Gastroesophageal sphincter (tissue), 4 donors: Measurements from ENCODE around the gene WDR88. TPM values are rescaled to one million over a fixed set of nuclear protein-coding genes. Genes with fewer than 3 reads are reported as not detected.
"Not testable (repeated sequence)": the region's sequence is repeated elsewhere in the genome, so short reads cannot be mapped to it uniquely, and the experiment has no call there.

Experiments
- ATAC-seq: fragments of 150-250 bp; one replicate; pipeline ENCODE4 v1.9.1; 2016; ENCODE audit warnings: mild to moderate bottlenecking, moderate library complexity
- H3K27ac ChIP-seq, 4 donors: fragments of 200-600 bp; sonication (generic) in 3 of 4; 1 replicate in 3 of 4; 2 replicates in 1 of 4; pipeline ENCODE4 v1.5.1; 2016 to 2019
- H3K27me3 ChIP-seq: fragments of 200-600 bp; sonication (generic); one replicate; pipeline ENCODE4 v1.5.1; 2019
- H3K36me3 ChIP-seq, 2 donors: fragments of 200-600 bp; sonication (generic); one replicate each; pipeline ENCODE4 v1.5.1; 2019; ENCODE audit warnings: control low read depth in 1 of 2
- H3K4me1 ChIP-seq, 3 donors: fragments of 200-600 bp; sonication (generic); 1 replicate in 2 of 3; 2 replicates in 1 of 3; pipeline ENCODE4 v1.5.1; 2016 to 2019; ENCODE audit warnings: control low read depth in 2 of 3
- H3K4me3 ChIP-seq, 2 donors: fragments of 200-600 bp; sonication (generic); one replicate each; pipeline ENCODE4 v1.5.1; 2019; ENCODE audit warnings: mild to moderate bottlenecking in 1 of 2, moderate library complexity in 1 of 2
- H3K9me3 ChIP-seq, 3 donors: fragments of 200-600 bp; sonication (generic); one replicate each; pipeline ENCODE4 v1.5.1; 2017 to 2019; ENCODE audit warnings: control low read depth in 2 of 3
- EP300 ChIP-seq: sonication (generic); formaldehyde crosslinking; IDR thresholded peaks from one replicate; pipeline ENCODE4 v1.6.1; 2017; ENCODE audit warnings: antibody characterized with exemption, mild to moderate bottlenecking
- POLR2A ChIP-seq, 2 donors: fragments of 450-650 bp; IDR thresholded peaks; one replicate each; pipeline ENCODE4 v1.6.1; 2017; ENCODE audit warnings: antibody characterized with exemption in 2 of 2, mild to moderate bottlenecking in 2 of 2, moderate library complexity in 1 of 2
- POLR2AphosphoS5 ChIP-seq: sonication (generic); formaldehyde crosslinking; IDR thresholded peaks from one replicate; pipeline ENCODE4 v1.6.1; 2017; ENCODE audit warnings: antibody characterized with exemption
- WGBS, 2 donors: methylation state at CpG; one replicate each; pipeline ENCODE4 v1.1.5; 2018; ENCODE audit warnings: low coverage in 1 of 2; 5-methylcytosine and 5-hydroxymethylcytosine counted together
- total RNA-seq, 4 donors: library from RNA; depleted of rRNA; stranded (reverse); fragments of >200 nt; gene quantifications; one replicate each; pipeline ENCODE4 v1.1.0, GENCODE V29; 2016
- TF ChIP-seq, protein P1 (sequence below), 4 experiments: fragments of 200-600 bp in 2 of 4; fragments of 450-650 bp in 2 of 4; sonication (generic) in 1 of 4; IDR thresholded peaks; one replicate each; pipeline ENCODE4 v1.5.1; 2017 to 2019; ENCODE audit warnings: antibody characterized with exemption in 4 of 4, mild to moderate bottlenecking in 2 of 4, moderate library complexity in 2 of 4

The WDR88 gene
- total RNA-seq, 4 donors from 2014 or later = not detected

DNA sequence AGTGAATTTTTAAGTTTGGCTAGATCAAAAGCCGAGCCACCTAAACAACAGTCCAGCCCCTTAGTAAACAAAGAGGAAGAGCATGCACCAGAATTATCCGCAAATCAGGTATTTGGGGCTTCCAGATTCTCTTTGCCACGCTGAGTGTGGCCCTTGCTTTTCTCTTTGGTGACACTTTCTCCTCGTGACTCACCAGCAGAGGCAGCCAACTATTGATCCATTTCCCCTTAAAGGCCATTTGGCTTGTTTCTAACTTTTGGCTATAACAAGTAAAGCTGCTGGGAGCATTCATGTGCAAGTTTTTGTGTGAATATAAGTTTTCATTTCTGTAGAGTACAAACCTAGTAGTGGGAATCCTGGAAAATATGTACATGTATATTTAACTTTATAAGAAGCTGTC lies 17.6 kb upstream of the WDR88 start:
- Histone ChIP-seq H3K27me3 (no peaks in the 10 kb centered on the region), H3K4me1 (no peaks in the 10 kb centered on the region), H3K4me3 (no peak overlapping the region), H3K36me3 (peaks cover 0 to 100% of the 10 kb centered on the region in 2 donors), H3K9me3 (no peaks in the 10 kb centered on the region), H3K27ac (no peak overlapping the region)
- no peak for TF ChIP-seq EP300
- TF ChIP-seq POLR2AphosphoS5 = no peak
- TF ChIP-seq, protein P1, sequence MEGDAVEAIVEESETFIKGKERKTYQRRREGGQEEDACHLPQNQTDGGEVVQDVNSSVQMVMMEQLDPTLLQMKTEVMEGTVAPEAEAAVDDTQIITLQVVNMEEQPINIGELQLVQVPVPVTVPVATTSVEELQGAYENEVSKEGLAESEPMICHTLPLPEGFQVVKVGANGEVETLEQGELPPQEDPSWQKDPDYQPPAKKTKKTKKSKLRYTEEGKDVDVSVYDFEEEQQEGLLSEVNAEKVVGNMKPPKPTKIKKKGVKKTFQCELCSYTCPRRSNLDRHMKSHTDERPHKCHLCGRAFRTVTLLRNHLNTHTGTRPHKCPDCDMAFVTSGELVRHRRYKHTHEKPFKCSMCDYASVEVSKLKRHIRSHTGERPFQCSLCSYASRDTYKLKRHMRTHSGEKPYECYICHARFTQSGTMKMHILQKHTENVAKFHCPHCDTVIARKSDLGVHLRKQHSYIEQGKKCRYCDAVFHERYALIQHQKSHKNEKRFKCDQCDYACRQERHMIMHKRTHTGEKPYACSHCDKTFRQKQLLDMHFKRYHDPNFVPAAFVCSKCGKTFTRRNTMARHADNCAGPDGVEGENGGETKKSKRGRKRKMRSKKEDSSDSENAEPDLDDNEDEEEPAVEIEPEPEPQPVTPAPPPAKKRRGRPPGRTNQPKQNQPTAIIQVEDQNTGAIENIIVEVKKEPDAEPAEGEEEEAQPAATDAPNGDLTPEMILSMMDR (IDR thresholded peaks at IDR 0.05) = no peak
- TF ChIP-seq POLR2A (IDR thresholded peaks at IDR 0.05) = no peak
- 69 to 74% methylated on average over 3 to 4 of the region's 4 CpGs for WGBS, 2 donors
- ATAC-seq = no peak

DNA sequence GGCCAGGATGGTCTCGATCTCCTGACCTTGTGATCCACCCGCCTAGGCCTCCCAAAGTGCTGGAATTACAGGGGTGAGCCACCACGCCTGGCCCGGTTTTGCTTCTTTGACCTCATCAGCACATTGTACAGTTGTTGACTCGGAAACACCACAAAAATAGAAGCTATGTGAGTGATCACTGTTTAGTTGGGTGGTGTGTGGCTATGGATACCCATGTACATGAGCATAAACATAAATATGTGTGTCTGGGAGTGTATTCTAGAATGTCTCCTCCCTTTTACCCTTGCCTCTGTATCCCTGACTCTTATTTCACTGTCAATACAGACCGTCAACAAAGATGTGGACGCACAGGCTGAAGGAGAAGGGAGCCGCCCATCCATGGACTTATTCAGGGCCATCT lies 14.4 kb upstream of the WDR88 start:
- H3K4me3 ChIP-seq = no peak overlapping the region
- H3K27me3 ChIP-seq = no peaks in the 10 kb centered on the region
- no peaks in the 10 kb centered on the region for H3K9me3 ChIP-seq
- 83 to 88% methylated on average over 2 to 8 of the region's 8 CpGs for WGBS, 2 donors
- H3K36me3 ChIP-seq = peaks cover 0 to 95% of the 10 kb centered on the region in 2 donors
- TF ChIP-seq EP300 (no peak), POLR2AphosphoS5 (no peak), POLR2A (IDR thresholded peaks at IDR 0.05) (no peak)
- TF ChIP-seq, protein P1 (IDR thresholded peaks at IDR 0.05) = no peak
- ATAC-seq = no peak
- H3K4me1 ChIP-seq = no peaks in the 10 kb centered on the region
- H3K27ac ChIP-seq = no peak overlapping the region

DNA sequence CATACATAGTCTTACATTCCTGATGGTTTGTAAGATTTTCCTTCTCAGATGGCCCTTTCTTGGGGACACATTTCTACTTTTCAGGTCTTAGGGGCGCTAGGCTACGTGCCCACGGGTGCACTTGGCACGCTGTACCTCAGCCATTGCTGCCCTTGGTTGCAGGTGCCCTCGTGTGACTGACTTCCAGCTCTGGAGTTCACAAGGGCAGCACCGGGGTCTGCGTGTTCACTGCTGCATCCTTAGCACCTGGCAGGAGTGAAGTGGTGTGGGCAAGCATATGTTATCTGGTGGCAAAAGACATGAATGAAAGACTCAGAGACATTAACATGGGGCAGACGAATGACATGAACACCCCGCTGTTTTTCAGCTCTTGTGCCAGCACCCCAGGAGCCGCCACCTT lies 13.3 kb upstream of the WDR88 start:
- H3K4me1 ChIP-seq = no peaks in the 10 kb centered on the region
- no peaks in the 10 kb centered on the region for H3K27me3 ChIP-seq
- 91 to 100% methylated on average over 2 to 6 of the region's 10 CpGs for WGBS, 2 donors
- H3K27ac ChIP-seq = no peak overlapping the region
- peaks cover 0 to 95% of the 10 kb centered on the region in 2 donors for H3K36me3 ChIP-seq
- ATAC-seq = no peak
- no peaks in the 10 kb centered on the region for H3K9me3 ChIP-seq
- TF ChIP-seq, protein P1 (IDR thresholded peaks at IDR 0.05) = no peak
- TF ChIP-seq EP300 (no peak), POLR2AphosphoS5 (no peak), POLR2A (IDR thresholded peaks at IDR 0.05) (no peak)
- H3K4me3 ChIP-seq = no peak overlapping the region

DNA sequence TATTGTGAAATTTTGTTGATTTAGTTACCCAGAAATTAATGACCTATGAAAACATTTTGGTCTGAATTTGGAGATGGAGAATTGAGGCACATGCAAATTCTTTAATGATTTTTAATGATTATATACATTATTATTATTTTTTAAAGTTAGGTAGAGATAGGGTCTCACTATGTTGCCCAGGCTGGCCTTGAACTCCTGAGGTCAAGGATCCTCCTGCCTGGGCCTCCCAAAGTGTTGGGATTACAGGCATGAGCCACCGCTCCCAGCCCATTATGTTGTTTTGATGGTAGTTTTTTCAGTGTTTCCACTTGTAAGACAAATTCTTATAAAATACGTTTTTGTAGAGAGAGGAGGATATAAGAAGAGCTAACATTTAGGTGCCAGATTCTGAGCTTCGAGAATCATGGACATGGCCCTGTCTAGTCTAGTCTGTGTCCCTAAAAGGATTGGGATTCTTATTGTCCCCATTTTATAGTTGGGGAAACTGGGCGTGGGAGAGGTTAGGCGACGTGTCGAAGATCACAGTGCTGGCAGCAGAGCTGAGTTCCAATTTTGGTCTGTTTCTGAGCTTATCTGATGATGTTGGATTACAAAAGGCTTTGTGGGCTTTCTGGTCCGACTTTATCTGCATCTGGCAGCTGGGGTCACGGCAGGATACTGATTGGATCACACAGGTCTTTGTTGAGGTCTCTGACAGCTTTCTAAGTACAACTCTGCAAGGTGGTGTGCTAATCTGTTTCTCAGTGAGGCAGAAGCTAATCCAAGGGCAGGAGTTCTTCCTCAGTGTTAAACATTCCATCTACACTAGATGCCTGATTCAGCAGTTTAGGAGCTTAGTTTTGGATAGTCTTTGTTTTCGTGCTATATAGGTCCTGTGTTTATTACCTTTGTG lies 7.5 kb upstream of the WDR88 start:
- Histone ChIP-seq H3K9me3 (no peaks in the 10 kb centered on the region), H3K4me3 (no peak overlapping the region), H3K27ac (no peak overlapping the region), H3K4me1 (peaks cover 0 to 7% (median 0%) of the 10 kb centered on the region in 3 donors), H3K36me3 (peaks cover 0 to 90% of the 10 kb centered on the region in 2 donors), H3K27me3 (no peaks in the 10 kb centered on the region)
- no peak for ATAC-seq
- TF ChIP-seq EP300 (no peak), POLR2A (IDR thresholded peaks at IDR 0.05) (no peak), POLR2AphosphoS5 (no peak)
- TF ChIP-seq, protein P1 (IDR thresholded peaks at IDR 0.05) = no peak
- WGBS, 2 donors = 67 to 85% methylated on average over 4 to 6 of the region's 10 CpGs

DNA sequence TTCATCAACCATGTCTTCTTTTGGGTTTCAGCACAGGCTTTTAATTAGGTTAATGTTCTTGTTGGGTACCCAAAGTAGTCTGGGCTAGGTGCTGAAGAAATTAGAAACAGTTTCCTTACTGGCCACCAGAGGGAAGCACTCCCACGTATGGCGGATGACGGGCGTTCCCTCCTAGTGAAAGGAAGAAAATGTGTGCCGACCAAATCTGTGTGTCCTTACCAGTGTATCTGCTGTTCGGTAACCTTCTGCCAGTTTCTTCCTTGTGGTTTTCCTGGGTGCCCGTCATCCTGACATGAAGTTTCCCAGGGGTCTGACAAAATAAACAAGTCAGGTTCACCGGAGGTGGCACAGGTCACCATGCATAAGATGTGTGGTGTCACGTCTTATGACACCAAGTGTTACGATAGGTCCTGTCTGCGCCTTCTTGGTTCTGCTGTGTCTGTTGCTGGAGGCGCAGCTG lies 6.0 kb upstream of the WDR88 start:
- TF ChIP-seq, protein P1 (IDR thresholded peaks at IDR 0.05) = peak; percentile 59 to 80 (median 73)
- TF ChIP-seq POLR2A (IDR thresholded peaks at IDR 0.05) = no peak
- no peak overlapping the region for H3K27ac ChIP-seq
- ATAC-seq = peak; percentile 74
- peaks cover 0 to 7% (median 0%) of the 10 kb centered on the region in 3 donors for H3K4me1 ChIP-seq
- WGBS, 2 donors = 0 to 29% methylated on average over 3 to 11 of the region's 12 CpGs
- peaks cover 0 to 95% of the 10 kb centered on the region in 2 donors for H3K36me3 ChIP-seq
- no peak overlapping the region for H3K4me3 ChIP-seq
- H3K27me3 ChIP-seq = no peaks in the 10 kb centered on the region
- no peaks in the 10 kb centered on the region for H3K9me3 ChIP-seq

DNA sequence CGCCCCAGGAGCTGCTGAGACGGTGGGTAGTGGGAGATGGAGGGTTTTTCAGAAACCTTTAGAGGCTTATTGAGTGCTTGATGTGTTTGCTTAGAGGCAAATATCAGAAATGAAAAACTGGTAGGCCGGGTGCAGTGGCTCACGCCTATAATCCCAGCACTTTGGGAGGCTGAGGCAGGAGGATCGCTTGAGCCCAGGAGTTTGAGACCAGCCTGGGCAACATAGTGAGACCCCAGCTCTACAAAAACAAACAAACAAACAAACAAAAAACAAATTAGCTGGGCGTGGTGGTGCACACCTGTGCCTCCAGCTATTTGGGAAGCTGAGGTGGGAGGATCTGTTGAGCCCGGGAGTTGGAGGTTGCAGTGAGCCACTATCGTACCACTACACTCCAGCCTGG lies 5.2 kb upstream of the WDR88 start:
- WGBS, 2 donors = 82 to 94% methylated on average over 6 to 8 of the region's 8 CpGs
- not testable (repeated sequence) for H3K27me3 ChIP-seq, H3K4me3 ChIP-seq, H3K27ac ChIP-seq, ATAC-seq, H3K4me1 ChIP-seq, H3K9me3 ChIP-seq
- peaks cover 0 to 95% of the 10 kb centered on the region in 2 donors for H3K36me3 ChIP-seq
